ENCODE results near the gene SKAP2. TPM values are rescaled to one million over a fixed set of nuclear protein-coding genes. Genes with fewer than 3 reads are reported as not detected.

The SKAP2 gene
- total and polyA plus RNA-seq, 10 of the 15 experiments (the other 5 are each of a cell fraction or from before 2014, with no cell fraction given): 10.9 to 40.6 (median 23.5) TPM

DNA sequence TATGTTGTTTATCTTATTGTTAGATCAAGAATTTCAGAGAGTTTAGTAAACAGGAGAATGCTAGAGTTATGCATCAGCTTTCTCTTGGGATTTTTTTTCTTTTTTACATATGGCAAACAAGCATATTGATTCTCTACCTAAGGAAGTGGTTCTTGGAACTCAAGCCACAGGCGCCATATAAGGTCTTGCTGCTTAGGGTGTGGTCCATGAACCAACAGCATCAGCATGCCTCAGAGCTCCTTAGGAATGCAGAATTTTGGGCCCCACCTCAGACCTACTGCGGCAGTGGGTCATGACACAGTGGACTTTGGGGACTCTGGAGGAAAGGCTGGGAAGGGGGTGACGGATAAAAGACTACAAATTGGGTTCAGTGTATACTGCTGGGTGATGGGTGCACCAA lies 230.8 kb downstream of the SKAP2 start:
- in situ Hi-C loops (cut with MboI): no loop called here
- Histone ChIP-seq H3K4me3 (no peak overlapping the region), H3K27me3 (replicated peaks in 1 of 2; ENCODE audit: control insufficient read depth in 2 of 2, insufficient read depth in 2 of 2, low read length in 1 of 2) (no peaks in the 10 kb centered on the region), H3K9ac (ENCODE audit: control insufficient read depth, insufficient read depth, low read length) (no peak overlapping the region), H3K4me1 (ENCODE audit: control insufficient read depth, insufficient read depth, low read length) (no peaks in the 10 kb centered on the region), H3K36me3 (ENCODE audit: control insufficient read depth in 2 of 2, insufficient read depth in 2 of 2, low read length in 1 of 2) (no peaks in the 10 kb centered on the region), H4K20me1 (ENCODE audit: control insufficient read depth, insufficient read depth) (no peaks in the 10 kb centered on the region), H2AFZ (ENCODE audit: control insufficient read depth, low read depth, low read length) (no peak overlapping the region), H3K79me2 (ENCODE audit: control insufficient read depth, insufficient read depth, low read length) (no peaks in the 10 kb centered on the region), H3K4me2 (ENCODE audit: control insufficient read depth, insufficient read depth) (no peak overlapping the region), H3K27ac (ENCODE audit: control insufficient read depth, insufficient read depth) (no peak overlapping the region), H3K9me3 (replicated peaks; ENCODE audit: control insufficient read depth, insufficient read depth, low read length) (no peaks in the 10 kb centered on the region)
- 29% methylated on average over 3 of the region's 3 CpGs for WGBS (ENCODE audit: insufficient coverage, insufficient replicate concordance, low lambda C conversion rate, missing lambda C conversion rate)
- ATAC-seq (no peak), FAIRE-seq (no peak), DNase-seq (ENCODE audit: low read depth, low spot score) (no peak)
- CTCF ChIA-PET: no interaction called here
- intact Hi-C loops (cut with micrococcal nuclease; ENCODE audit: unreplicated experiment): no loop called here
- BruUV-seq (replicated peaks): no TSS peak
- POLR2A ChIA-PET: no interaction called here
- no peak for TF ChIP-seq ZSCAN29 (IDR thresholded peaks at IDR 0.05)
- no peak for TF ChIP-seq RBBP5 (conservative IDR thresholded peaks at IDR 0.05)
- no peak for TF ChIP-seq IKZF1 (conservative IDR thresholded peaks at IDR 0.05)
- TF ChIP-seq, protein P1, sequence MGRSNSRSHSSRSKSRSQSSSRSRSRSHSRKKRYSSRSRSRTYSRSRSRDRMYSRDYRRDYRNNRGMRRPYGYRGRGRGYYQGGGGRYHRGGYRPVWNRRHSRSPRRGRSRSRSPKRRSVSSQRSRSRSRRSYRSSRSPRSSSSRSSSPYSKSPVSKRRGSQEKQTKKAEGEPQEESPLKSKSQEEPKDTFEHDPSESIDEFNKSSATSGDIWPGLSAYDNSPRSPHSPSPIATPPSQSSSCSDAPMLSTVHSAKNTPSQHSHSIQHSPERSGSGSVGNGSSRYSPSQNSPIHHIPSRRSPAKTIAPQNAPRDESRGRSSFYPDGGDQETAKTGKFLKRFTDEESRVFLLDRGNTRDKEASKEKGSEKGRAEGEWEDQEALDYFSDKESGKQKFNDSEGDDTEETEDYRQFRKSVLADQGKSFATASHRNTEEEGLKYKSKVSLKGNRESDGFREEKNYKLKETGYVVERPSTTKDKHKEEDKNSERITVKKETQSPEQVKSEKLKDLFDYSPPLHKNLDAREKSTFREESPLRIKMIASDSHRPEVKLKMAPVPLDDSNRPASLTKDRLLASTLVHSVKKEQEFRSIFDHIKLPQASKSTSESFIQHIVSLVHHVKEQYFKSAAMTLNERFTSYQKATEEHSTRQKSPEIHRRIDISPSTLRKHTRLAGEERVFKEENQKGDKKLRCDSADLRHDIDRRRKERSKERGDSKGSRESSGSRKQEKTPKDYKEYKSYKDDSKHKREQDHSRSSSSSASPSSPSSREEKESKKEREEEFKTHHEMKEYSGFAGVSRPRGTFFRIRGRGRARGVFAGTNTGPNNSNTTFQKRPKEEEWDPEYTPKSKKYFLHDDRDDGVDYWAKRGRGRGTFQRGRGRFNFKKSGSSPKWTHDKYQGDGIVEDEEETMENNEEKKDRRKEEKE (IDR thresholded peaks at IDR 0.05): no peak
- no peak for TF ChIP-seq NFYB (IDR thresholded peaks at IDR 0.05; ENCODE audit: insufficient read depth, low read depth, low read length)
- no peak for TF ChIP-seq SREBF1 (IDR thresholded peaks at IDR 0.05; ENCODE audit: low read length)
- TF ChIP-seq EED (IDR thresholded peaks at IDR 0.05; ENCODE audit: low read depth): no peak
- TF ChIP-seq, protein P2, sequence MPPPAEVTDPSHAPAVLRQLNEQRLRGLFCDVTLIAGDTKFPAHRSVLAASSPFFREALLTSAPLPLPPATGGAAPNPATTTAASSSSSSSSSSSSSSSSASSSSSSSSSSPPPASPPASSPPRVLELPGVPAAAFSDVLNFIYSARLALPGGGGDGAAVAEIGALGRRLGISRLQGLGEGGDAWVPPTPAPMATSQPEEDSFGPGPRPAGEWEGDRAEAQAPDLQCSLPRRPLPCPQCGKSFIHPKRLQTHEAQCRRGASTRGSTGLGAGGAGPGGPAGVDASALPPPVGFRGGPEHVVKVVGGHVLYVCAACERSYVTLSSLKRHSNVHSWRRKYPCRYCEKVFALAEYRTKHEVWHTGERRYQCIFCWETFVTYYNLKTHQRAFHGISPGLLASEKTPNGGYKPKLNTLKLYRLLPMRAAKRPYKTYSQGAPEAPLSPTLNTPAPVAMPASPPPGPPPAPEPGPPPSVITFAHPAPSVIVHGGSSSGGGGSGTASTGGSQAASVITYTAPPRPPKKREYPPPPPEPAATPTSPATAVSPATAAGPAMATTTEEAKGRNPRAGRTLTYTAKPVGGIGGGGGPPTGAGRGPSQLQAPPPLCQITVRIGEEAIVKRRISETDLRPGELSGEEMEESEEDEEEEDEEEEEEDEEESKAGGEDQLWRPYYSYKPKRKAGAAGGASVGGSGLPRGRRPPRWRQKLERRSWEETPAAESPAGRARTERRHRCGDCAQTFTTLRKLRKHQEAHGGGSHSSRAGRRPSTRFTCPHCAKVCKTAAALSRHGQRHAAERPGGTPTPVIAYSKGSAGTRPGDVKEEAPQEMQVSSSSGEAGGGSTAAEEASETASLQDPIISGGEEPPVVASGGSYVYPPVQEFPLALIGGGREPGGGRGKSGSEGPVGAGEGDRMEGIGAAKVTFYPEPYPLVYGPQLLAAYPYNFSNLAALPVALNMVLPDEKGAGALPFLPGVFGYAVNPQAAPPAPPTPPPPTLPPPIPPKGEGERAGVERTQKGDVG (CRISPR knock-in tag; IDR thresholded peaks at IDR 0.05): no peak
- TF ChIP-seq POLR2AphosphoS2 (IDR thresholded peaks at IDR 0.05; ENCODE audit: low read depth, low read length): no peak
- TF ChIP-seq MEF2A (IDR thresholded peaks at IDR 0.05; ENCODE audit: insufficient read depth, low read depth, low read length): no peak
- SMC1A ChIA-PET (ENCODE audit: uncharacterized antibody, unreplicated experiment): no interaction called here
- RAD21 ChIA-PET (ENCODE audit: unreplicated experiment): no interaction called here

Data from GM12878 (cell line).